ENCODE data around the gene ACTG2.
"Not testable (repeated sequence)": the region's sequence is repeated elsewhere in the genome, so short reads cannot be mapped to it uniquely, and the experiment has no call there.

The ACTG2 gene

GRCh38 chr2:73893764-73894474 is 1.1 kb downstream of the ACTG2 start:
- no peak for DNase-seq (ENCODE audit: low read depth)

DNA sequence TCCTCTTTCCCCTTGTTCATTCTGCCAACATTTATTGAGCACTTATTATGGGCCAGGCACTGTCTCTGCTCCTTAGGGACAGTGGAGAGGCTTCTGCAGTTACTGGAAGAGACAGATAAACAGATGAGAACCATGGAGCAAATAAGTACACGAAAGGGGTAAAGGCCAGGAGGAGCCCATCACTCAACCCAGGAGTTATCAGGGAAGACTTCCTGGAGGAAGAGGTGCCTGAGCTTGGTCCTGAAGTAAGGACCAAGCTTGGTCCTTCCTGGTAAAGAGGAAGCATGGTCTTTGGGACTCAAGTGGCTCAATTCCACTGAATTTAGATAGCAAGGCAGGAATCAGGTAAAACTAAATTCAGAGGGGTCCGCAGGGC is 1.7 kb downstream of the ACTG2 start:
- DNase-seq (ENCODE audit: low read depth): no peak

GRCh38 chr2:73894877-73895276 is 2.1 kb downstream of the ACTG2 start:
- no peak for DNase-seq (ENCODE audit: low read depth)

GRCh38 chr2:73895473-73895872 is 2.7 kb downstream of the ACTG2 start:
- DNase-seq (ENCODE audit: low read depth): no peak

DNA sequence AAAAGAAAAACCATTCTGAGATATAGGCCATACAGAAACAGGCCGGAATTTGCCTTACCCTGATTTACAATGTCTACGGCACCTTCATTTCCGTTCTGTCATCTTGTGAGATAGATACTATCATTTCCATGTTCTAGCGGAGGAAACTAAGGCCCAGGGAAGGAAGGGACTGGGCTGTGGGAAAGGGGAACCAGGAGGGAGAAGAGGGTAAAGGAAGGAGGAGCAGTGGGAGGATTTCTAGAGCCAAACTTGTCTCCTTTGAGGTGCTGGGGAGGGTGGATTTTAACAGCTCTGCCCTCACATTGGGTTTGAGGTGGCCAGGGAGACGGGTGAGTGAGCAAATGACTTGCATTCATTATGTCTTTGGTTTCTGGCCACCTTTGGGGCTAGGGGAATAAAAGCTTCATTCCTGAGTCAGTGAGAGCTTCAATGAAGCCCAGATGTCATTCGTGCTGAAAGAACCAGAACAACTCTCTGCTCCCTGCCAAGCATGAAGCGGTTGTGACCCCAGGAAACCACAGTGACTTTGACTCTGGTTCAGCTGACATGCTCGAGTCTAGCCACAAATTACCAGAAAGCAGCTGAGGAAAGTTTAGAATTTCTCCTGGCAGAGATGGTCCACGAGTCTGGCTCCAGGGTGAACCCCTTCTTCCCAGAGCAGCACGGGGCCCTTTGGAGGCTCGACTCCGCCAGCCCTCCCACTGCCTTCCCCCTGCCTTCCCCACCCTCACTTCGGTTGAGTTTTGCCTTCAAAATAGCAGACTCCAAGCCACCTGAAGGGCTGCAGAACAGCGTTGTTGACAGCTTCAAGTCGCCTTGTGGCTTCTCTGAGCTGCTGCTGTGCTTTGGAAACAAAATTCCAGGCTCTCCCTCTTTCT is 3.8 kb downstream of the ACTG2 start:
- no peak for DNase-seq (ENCODE audit: low read depth)

DNA sequence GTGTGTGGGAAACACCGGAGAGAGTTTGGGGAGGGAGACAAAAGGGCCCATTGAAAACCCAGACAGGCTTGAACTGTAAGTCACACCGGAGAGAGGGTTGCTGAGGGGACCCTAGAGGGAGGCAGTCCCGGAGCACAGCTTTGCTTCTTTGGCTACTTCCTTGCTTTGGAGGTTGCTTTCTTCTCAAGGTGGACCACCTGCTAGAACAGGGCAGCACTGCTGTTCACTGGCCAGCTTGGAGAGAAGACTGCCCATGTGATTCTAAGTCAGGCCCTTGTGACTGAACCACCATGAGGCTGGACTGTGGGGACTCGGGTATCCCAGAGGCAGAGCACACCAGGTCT is 4.4 kb downstream of the ACTG2 start:
- no peak for DNase-seq (ENCODE audit: low read depth)

DNA sequence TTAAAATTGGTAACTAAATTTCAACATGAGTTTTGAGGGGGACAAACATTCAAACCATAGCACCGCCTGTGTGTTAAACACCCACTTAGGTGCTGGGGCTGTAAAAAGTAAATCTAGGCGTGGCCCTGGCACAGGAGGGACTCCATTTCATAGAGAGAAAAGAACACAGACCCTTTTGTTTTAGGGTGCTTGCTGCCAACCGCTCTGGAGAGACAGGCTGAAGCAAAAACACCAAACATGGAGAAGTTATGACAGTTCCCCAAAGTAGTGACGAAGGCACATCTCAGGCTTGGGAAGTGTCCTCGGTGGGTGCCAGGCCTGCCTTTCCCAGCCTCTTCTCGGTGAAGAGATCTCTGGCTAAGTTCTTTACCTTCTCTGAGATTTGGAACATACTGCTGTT is 5.1 kb downstream of the ACTG2 start:
- no peak for DNase-seq (ENCODE audit: low read depth)

DNA sequence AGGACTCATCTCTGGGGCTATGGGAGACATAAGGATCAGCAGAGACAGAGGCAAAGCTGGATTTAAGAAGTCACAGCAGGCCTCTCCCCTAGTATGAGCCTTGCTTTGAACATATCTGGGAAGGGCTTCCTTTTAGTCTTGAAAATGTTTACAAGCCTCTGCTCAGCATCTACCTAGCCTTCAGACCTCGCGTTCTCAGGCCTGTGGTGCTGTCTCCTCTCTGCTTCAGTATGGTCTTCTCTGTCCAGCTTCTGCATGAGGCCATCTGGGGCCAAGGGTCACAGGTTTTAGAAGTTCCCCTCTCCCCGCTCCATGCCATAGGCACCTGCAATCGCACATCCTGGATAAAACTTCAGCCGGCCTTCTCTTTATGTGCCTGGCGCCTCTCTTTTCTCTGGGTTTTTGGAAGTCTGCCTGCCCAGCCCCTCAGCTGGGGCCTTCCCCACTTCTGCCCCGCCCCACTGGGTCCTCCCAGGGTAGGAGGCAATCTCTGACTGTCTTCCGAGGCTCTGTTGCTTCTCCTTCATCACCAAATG is 7.1 kb downstream of the ACTG2 start:
- no peak for DNase-seq (ENCODE audit: low read depth)

GRCh38 chr2:73901143-73901542 is 8.3 kb downstream of the ACTG2 start:
- no peak for DNase-seq (ENCODE audit: low read depth)

- DNase-seq (ENCODE audit: low read depth): no peak
Observed at GRCh38 chr2:73902284-73902683, 9.5 kb downstream of the ACTG2 start.

GRCh38 chr2:73903313-73903712 is 10.5 kb downstream of the ACTG2 start:
- no peak for DNase-seq (ENCODE audit: low read depth)

- DNase-seq (ENCODE audit: low read depth): not testable (repeated sequence)
Observed at GRCh38 chr2:73903949-73904613, 11.3 kb downstream of the ACTG2 start.

GRCh38 chr2:73904952-73905351 is 12.1 kb downstream of the ACTG2 start:
- no peak for DNase-seq (ENCODE audit: low read depth)

DNA sequence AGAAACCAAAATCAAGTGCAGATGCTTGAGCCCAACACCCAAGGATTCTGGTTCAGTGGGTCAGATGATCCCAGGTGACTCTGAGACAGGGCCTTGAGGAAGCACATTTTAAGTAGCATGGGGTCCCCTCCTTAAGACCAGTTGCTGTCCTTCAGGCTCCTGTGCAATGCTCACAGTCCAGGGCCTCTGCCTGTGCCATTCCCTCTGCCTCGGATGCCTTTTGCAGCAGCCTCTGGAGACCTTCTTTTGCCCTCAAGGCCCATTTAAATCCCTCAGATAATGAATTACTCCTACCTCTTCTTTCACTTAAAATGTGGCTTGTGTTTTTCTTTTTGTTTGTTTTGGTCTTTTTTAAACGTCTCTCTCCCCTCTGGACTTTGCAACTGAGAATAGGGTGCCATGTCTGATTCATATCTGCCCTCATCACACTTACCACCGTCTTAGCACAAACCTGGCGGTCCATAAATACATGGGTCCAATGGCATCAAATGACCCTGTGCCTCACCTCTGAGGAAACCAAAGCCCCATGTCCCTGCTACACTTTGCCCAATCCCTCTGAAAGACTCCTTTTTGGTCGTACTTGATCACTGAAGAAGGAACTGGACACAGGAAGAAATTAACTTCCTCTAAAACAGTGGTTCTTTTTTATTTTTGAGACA is 14.2 kb downstream of the ACTG2 start:
- no peak for DNase-seq (ENCODE audit: low read depth)

- no peak for DNase-seq (ENCODE audit: low read depth)
Observed at GRCh38 chr2:73907840-73908452, 15.1 kb downstream of the ACTG2 start.

GRCh38 chr2:73908689-73909652 is 16.2 kb downstream of the ACTG2 start:
- no peak for DNase-seq (ENCODE audit: low read depth)

GRCh38 chr2:73910873-73911547 is 18.2 kb downstream of the ACTG2 start:
- DNase-seq (ENCODE audit: low read depth): no peak

GRCh38 chr2:73911548-73912208 is 18.9 kb downstream of the ACTG2 start:
- DNase-seq (ENCODE audit: low read depth): no peak

GRCh38 chr2:73913414-73914054 is 20.7 kb downstream of the ACTG2 start:
- no peak for DNase-seq (ENCODE audit: low read depth)
